ENCODE data around the gene PRDM9. TPM values are rescaled to one million over a fixed set of nuclear protein-coding genes. Genes with fewer than 3 reads are reported as not detected.
"Not testable (repeated sequence)": the region's sequence is repeated elsewhere in the genome, so short reads cannot be mapped to it uniquely, and the experiment has no call there.

PRDM9 gene
- total RNA-seq, 4 donors from 2014 or later: not detected

GRCh38 chr5:23490993-23491392, 16.4 kb upstream of the PRDM9 start:
- Histone ChIP-seq H3K36me3 (no peaks in the 10 kb centered on the region), H3K27me3 (no peaks in the 10 kb centered on the region), H3K27ac (no peak overlapping the region), H3K4me3 (no peak overlapping the region), H3K9me3 (no peaks in the 10 kb centered on the region), H3K4me1 (no peaks in the 10 kb centered on the region)
- TF ChIP-seq CTCF (IDR thresholded peaks at IDR 0.05): no peak
- TF ChIP-seq POLR2A (IDR thresholded peaks at IDR 0.05): no peak
- DNase-seq: no peak

GRCh38 chr5:23494558-23494957, 12.9 kb upstream of the PRDM9 start:
- TF ChIP-seq POLR2A (IDR thresholded peaks at IDR 0.05) (no peak), CTCF (IDR thresholded peaks at IDR 0.05) (no peak)
- no peaks in the 10 kb centered on the region for H3K9me3 ChIP-seq
- H3K36me3 ChIP-seq: no peaks in the 10 kb centered on the region
- no peak for DNase-seq
- no peak overlapping the region for H3K4me3 ChIP-seq
- H3K27me3 ChIP-seq: no peaks in the 10 kb centered on the region
- H3K27ac ChIP-seq: no peak overlapping the region
- no peaks in the 10 kb centered on the region for H3K4me1 ChIP-seq

GRCh38 chr5:23496576-23496975, 10.8 kb upstream of the PRDM9 start:
- no peak overlapping the region for H3K27ac ChIP-seq
- H3K4me1 ChIP-seq: no peaks in the 10 kb centered on the region
- H3K4me3 ChIP-seq: no peak overlapping the region
- no peaks in the 10 kb centered on the region for H3K36me3 ChIP-seq
- TF ChIP-seq CTCF (IDR thresholded peaks at IDR 0.05) (no peak), POLR2A (IDR thresholded peaks at IDR 0.05) (no peak)
- no peaks in the 10 kb centered on the region for H3K27me3 ChIP-seq
- no peaks in the 10 kb centered on the region for H3K9me3 ChIP-seq
- no peak for DNase-seq

- Histone ChIP-seq H3K27ac (no peak overlapping the region), H3K27me3 (no peaks in the 10 kb centered on the region), H3K36me3 (no peaks in the 10 kb centered on the region), H3K4me3 (no peak overlapping the region), H3K9me3 (no peaks in the 10 kb centered on the region), H3K4me1 (no peaks in the 10 kb centered on the region)
- no peak for TF ChIP-seq CTCF (IDR thresholded peaks at IDR 0.05)
- no peak for TF ChIP-seq POLR2A (IDR thresholded peaks at IDR 0.05)
- DNase-seq: no peak
Observed at GRCh38 chr5:23506329-23507236, 826 bp upstream of the PRDM9 start.

- H3K4me3 ChIP-seq, H3K27me3 ChIP-seq, H3K9me3 ChIP-seq, H3K36me3 ChIP-seq, DNase-seq, H3K4me1 ChIP-seq, H3K27ac ChIP-seq: not testable (repeated sequence)
Observed at GRCh38 chr5:23510434-23510833, 3.0 kb downstream of the PRDM9 start.

- H3K27me3 ChIP-seq: no peaks in the 10 kb centered on the region
- H3K4me3 ChIP-seq: no peak overlapping the region
- TF ChIP-seq POLR2A (IDR thresholded peaks at IDR 0.05) (no peak), CTCF (IDR thresholded peaks at IDR 0.05) (no peak)
- no peaks in the 10 kb centered on the region for H3K9me3 ChIP-seq
- no peak for DNase-seq
- no peak overlapping the region for H3K27ac ChIP-seq
- H3K36me3 ChIP-seq: no peaks in the 10 kb centered on the region
- no peaks in the 10 kb centered on the region for H3K4me1 ChIP-seq
Observed at GRCh38 chr5:23522553-23522952, 15.1 kb downstream of the PRDM9 start.
